GM10266 (cell line): Measurements from ENCODE around the gene CEP85L.

Experiments used
- DNase-seq: peaks from one replicate; pipeline ENCODE4 v3.0.0; 2012; ENCODE audit errors: extremely low spot score
- CTCF ChIP-seq: IDR thresholded peaks from 2 replicates; pipeline ENCODE4 v1.5.1; 2012; ENCODE audit warnings: mild to moderate bottlenecking, low read depth; ENCODE audit not compliant: control insufficient read depth, insufficient read depth; ENCODE audit errors: missing control alignments

The CEP85L gene

GRCh38 chr6:118485601-118486550, 165.5 kb downstream of the CEP85L start:
- no peak for TF ChIP-seq CTCF
- peak; percentile 16 for DNase-seq

DNA sequence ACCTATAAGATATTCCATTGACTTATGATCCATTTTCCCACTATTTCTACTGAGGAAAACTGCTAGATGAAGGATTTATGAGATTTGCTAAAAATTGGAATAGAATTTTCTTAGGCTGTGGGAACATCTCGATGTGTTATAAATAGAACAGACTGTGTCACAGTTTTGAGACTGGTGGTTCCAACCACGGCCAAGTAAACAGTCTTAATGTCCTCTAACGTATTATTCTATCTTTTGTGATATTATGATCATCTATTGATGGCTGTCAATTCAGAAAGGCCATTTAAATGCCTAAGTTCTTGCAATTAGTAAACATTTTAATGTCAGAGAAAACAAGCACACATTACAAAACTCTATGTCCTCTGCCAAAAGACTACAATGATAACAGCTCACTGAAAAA, 174.8 kb downstream of the CEP85L start:
- no peak for DNase-seq
- TF ChIP-seq CTCF, result no peak

DNA sequence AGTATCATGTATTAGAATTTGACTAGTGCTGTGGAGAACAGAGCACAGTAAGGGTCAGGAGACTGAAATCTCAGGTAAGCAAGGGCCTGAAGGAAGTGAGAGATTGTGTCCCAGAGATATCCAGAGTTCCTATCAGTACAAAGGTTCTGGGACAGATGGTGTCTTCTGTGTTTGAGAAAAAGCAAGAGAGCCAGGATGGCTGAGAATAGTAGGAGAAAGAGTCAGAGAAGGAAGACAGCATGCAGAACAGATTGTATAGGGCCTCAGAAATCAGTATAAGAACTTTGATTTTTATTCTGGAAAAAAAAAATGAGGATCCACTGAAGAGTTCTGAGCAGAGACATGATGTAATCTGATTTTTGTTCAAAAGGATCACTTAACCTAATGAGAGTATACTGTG, 178.1 kb downstream of the CEP85L start:
- TF ChIP-seq CTCF, result no peak
- DNase-seq, result no peak

- DNase-seq, result no peak
- no peak for TF ChIP-seq CTCF
Measured at GRCh38 chr6:118469468-118469867, 181.9 kb downstream of the CEP85L start.

GRCh38 chr6:118468682-118469465, 182.5 kb downstream of the CEP85L start:
- DNase-seq, result no peak
- no peak for TF ChIP-seq CTCF

GRCh38 chr6:118467181-118467580, 184.2 kb downstream of the CEP85L start:
- DNase-seq, result peak; percentile 9
- TF ChIP-seq CTCF, result no peak
